RWPE2 (cell line): Measurements from ENCODE around the gene DENND1A.

Experiments used
- ATAC-seq: fragments of 200-7000 bp; cut with Tn5 transposase; 3 replicates; pipeline ENCODE4 v1.9.1; 2021; ENCODE audit warnings: low read depth
- DNase-seq: peaks from one replicate; pipeline ENCODE4 v3.0.0-alpha.2; 2020; ENCODE audit warnings: low spot score
- H3K27ac ChIP-seq: fragments of 450-650 bp; 2 replicates; pipeline ENCODE4 v1.5.1; 2017; ENCODE audit warnings: mild to moderate bottlenecking; ENCODE audit not compliant: poor library complexity, severe bottlenecking
- H3K27me3 ChIP-seq: fragments of 250-450 bp; sonication (Bioruptor Pico); 2 replicates; pipeline ENCODE4 v1.5.1; 2021; ENCODE audit warnings: mild to moderate bottlenecking, moderate library complexity; ENCODE audit not compliant: insufficient read depth, poor library complexity, severe bottlenecking
- H3K36me3 ChIP-seq: fragments of 250-450 bp; sonication (Bioruptor Pico); 2 replicates; pipeline ENCODE4 v1.5.1; 2020; ENCODE audit warnings: low read depth, mild to moderate bottlenecking, moderate library complexity
- H3K4me1 ChIP-seq: fragments of 250-450 bp; sonication (Bioruptor Pico); 2 replicates; pipeline ENCODE4 v1.5.1; 2021; ENCODE audit warnings: mild to moderate bottlenecking, moderate library complexity; ENCODE audit not compliant: insufficient read depth, poor library complexity, severe bottlenecking
- H3K4me3 ChIP-seq: fragments of 250-450 bp; sonication (Bioruptor Pico); 2 replicates; pipeline ENCODE4 v1.5.1; 2021; ENCODE audit warnings: mild to moderate bottlenecking, moderate library complexity; ENCODE audit not compliant: severe bottlenecking
- H3K9me3 ChIP-seq: fragments of 250-450 bp; sonication (Bioruptor Pico); 2 replicates; pipeline ENCODE4 v1.5.1; 2021; ENCODE audit warnings: mild to moderate bottlenecking, moderate library complexity; ENCODE audit not compliant: severe bottlenecking
- CTCF ChIP-seq: fragments of 450-650 bp; IDR thresholded peaks from one replicate; pipeline ENCODE4 v1.5.1; 2017; ENCODE audit warnings: mild to moderate bottlenecking, moderate library complexity; ENCODE audit not compliant: poor library complexity, severe bottlenecking

DENND1A gene

GRCh38 chr9:123390337-123391135 is 539.4 kb downstream of the DENND1A start:
- Histone ChIP-seq H3K4me1 (no peaks in the 10 kb centered on the region), H3K4me3 (no peak overlapping the region), H3K27me3 (no peaks in the 10 kb centered on the region), H3K9me3 (peaks cover 5% of the 10 kb centered on the region), H3K36me3 (no peaks in the 10 kb centered on the region), H3K27ac (no peak overlapping the region)
- no peak for ATAC-seq
- no peak for DNase-seq
- no peak for TF ChIP-seq CTCF

DNA sequence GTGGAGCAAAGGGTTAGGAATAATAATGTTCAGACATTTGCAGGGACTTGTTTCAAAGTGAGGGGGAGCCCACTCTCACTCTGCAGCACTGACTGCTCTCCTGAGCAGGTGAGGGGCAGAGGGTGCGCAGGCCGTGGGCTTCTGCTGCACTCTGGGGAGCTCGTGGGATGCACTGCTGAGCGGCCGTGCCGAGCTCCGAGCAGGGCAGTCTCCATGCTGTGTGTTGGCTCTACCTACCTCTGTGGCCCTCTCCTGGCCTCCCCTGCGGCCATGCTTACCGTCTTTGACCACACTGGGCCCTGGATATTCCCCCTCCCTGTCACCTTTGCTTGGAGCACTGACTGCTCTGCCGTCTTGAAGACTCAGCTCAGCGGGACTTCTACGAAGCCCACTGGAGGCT is 540.2 kb downstream of the DENND1A start:
- no peak for TF ChIP-seq CTCF
- H3K27ac ChIP-seq = no peak overlapping the region
- H3K9me3 ChIP-seq = peaks cover 5% of the 10 kb centered on the region
- DNase-seq = no peak
- H3K4me1 ChIP-seq = no peaks in the 10 kb centered on the region
- H3K36me3 ChIP-seq = no peaks in the 10 kb centered on the region
- no peak for ATAC-seq
- H3K4me3 ChIP-seq = no peak overlapping the region
- no peaks in the 10 kb centered on the region for H3K27me3 ChIP-seq

DNA sequence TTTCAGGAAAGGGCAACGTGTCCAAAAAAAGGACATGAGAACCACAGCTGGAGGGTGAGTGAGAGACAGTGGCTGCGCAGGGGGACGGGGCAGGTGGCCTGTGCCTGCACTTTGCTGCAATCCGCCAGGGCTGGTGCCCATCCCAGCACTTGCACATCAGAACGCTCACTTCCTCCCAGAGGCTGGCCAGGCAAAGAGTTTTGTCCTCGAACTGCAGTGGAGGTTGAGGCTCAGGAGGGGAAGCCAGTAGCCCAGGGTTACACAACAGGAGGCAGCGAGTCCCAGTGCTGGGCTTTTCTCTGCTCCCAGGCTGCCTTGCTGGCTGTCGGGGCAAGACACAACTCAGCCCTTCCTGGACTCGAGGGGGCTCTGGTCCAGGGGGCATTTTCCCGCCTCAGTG is 540.9 kb downstream of the DENND1A start:
- Histone ChIP-seq H3K9me3 (peaks cover 5% of the 10 kb centered on the region), H3K27ac (no peak overlapping the region), H3K4me3 (no peak overlapping the region), H3K27me3 (no peaks in the 10 kb centered on the region), H3K4me1 (no peaks in the 10 kb centered on the region), H3K36me3 (no peaks in the 10 kb centered on the region)
- ATAC-seq (no peak), DNase-seq (no peak)
- no peak for TF ChIP-seq CTCF

DNA sequence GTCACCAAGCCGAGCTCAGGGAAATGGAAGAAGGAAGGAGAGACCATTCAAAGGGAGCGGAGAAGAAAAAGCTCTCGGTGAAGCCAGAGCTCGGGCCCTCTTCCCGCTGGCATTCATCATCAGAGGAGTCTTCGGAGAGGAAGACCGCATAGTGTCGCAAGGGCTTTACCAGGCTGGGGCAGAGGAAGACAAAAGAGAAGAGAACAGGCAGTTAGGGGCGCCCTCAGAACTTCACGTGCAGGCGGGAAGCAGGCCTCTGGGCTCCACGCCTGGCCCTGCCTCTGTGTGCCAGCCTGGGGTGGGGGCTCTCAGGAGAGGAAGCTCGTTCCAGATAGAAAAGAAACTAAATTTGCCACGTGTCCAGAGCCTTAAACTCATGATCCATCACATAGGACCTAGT is 542.2 kb downstream of the DENND1A start:
- Histone ChIP-seq H3K27ac (no peak overlapping the region), H3K36me3 (no peaks in the 10 kb centered on the region), H3K4me1 (no peaks in the 10 kb centered on the region), H3K27me3 (no peaks in the 10 kb centered on the region), H3K4me3 (no peak overlapping the region), H3K9me3 (peaks cover under 1% of the 10 kb centered on the region)
- DNase-seq = no peak
- no peak for ATAC-seq
- TF ChIP-seq CTCF = no peak

DNA sequence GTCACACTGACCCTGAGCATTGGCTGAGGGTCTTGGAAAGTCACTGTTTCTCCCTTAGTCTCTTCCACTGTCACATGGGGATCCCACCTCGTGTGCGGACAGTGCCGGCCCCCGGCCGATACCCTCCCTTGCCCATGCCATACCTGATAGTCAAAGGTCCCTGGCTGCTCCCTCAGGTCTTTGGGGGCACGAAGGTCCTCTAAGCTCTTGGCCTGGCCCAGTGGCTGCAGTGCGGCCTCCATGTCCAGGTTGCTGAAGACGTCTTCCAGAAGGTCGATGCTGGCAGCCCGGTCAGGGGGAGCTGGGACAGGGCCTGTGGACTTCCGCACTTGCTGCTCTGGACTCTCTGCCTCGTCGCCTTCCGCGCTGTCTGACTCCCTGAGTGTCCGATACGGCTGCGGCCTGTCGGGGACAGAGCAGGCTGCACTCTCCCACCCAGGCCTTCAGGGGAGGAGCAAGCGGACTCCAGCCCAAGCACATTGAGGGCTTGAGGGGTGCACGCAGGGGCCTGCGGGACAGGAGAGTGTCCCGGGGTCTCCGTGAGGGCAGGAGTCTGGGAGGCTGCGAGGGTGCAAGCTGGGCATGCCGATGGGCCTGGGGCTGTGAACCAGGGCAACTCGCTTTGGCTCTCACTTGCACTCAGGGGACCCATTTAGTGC is 546.3 kb downstream of the DENND1A start:
- Histone ChIP-seq H3K27ac (no peak overlapping the region), H3K36me3 (no peaks in the 10 kb centered on the region), H3K4me3 (no peak overlapping the region), H3K4me1 (no peaks in the 10 kb centered on the region), H3K27me3 (no peaks in the 10 kb centered on the region), H3K9me3 (no peaks in the 10 kb centered on the region)
- no peak for DNase-seq
- TF ChIP-seq CTCF = no peak
- no peak for ATAC-seq
